AG10803 (cell line): ENCODE measurements around the gene MLST8.

Source experiments
- DNase-seq: peaks from one replicate; pipeline ENCODE4 v3.0.0; 2010; ENCODE audit warnings: low read depth
- H3K4me3 ChIP-seq: 2 replicates; pipeline ENCODE4 v1.5.1; 2011; ENCODE audit warnings: mild to moderate bottlenecking, low read length, control low read depth
- TF ChIP-seq, protein P1 (sequence below): conservative IDR thresholded peaks from 2 replicates; pipeline ENCODE4 v1.5.1; 2011; ENCODE audit warnings: mild to moderate bottlenecking, low read length, control low read depth, inconsistent platforms

The MLST8 gene

DNA sequence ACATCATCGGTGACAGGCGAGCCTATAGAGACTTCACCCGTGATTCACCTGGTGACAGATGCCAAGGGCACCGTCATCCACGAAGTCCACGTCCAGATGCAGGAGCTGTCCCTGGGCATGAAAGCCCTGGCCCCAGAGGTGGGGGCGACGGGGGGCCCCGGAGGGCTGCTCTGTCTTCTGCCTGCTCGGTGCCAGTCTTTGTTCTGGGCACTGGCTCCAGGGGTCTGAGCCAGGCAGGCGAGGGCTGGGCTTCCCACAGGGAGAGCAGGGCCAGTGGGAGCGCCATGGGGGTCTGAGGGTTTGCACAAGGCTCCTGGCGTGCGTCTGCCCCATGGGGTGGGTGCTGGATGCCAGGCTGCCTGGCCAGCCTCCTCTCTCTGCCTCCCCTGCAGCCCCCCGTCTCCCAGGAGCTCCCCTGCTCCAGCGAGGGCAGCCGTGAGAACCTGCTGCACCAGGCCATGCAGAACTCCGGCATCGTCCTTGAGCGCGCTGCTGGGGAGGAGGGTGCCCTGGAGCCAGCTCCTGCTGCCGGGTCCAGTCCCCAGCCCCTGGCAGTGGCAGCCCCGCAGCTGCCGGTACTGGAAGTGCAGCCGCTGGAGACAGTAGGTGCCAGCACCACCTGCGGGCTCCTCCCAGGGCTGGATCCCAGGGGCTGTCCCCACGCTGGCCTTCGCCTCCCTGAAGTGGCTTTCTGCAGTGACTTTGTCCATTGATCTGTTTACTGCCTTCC lies 28.0 kb downstream of the MLST8 start:
- no peak for DNase-seq
- TF ChIP-seq, protein P1, sequence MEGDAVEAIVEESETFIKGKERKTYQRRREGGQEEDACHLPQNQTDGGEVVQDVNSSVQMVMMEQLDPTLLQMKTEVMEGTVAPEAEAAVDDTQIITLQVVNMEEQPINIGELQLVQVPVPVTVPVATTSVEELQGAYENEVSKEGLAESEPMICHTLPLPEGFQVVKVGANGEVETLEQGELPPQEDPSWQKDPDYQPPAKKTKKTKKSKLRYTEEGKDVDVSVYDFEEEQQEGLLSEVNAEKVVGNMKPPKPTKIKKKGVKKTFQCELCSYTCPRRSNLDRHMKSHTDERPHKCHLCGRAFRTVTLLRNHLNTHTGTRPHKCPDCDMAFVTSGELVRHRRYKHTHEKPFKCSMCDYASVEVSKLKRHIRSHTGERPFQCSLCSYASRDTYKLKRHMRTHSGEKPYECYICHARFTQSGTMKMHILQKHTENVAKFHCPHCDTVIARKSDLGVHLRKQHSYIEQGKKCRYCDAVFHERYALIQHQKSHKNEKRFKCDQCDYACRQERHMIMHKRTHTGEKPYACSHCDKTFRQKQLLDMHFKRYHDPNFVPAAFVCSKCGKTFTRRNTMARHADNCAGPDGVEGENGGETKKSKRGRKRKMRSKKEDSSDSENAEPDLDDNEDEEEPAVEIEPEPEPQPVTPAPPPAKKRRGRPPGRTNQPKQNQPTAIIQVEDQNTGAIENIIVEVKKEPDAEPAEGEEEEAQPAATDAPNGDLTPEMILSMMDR, result no peak
- H3K4me3 ChIP-seq, result no peak overlapping the region

DNA sequence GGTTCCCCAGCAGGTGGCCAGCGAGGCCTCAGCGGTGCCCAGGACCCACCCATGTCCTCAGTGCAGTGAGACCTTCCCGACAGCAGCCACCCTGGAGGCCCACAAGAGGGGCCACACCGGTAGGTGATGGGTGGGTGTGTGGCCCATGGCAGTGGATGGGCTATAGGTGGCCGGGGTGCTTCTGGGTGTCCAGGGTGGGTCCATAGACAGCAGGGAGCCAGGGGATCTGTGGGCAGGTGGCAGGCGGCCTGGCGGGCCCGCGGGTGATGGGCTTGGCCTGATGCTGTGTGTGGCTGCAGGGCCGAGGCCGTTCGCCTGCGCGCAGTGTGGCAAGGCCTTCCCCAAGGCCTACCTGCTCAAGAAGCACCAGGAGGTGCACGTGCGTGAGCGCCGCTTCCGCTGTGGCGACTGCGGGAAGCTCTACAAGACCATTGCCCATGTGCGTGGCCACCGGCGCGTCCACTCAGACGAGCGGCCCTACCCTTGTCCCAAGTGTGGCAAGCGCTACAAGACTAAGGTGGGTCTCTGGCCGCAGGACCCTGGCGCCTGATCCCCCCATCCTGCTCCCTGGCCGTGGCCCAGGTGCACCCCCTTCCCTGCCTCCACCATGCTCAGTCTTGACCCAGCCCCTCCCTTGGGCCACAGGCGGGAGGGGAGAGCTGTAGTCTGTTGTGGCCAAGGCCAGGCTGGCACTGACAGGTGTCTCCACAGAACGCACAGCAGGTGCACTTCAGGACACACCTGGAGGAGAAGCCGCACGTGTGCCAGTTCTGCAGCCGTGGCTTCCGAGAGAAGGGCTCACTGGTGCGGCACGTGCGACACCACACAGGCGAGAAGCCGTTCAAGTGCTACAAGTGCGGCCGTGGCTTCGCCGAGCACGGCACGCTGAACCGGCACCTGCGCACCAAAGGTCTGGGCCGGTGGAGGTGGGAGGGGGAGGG lies 28.9 kb downstream of the MLST8 start:
- no peak overlapping the region for H3K4me3 ChIP-seq
- no peak for DNase-seq
- TF ChIP-seq, protein P1, result no peak

DNA sequence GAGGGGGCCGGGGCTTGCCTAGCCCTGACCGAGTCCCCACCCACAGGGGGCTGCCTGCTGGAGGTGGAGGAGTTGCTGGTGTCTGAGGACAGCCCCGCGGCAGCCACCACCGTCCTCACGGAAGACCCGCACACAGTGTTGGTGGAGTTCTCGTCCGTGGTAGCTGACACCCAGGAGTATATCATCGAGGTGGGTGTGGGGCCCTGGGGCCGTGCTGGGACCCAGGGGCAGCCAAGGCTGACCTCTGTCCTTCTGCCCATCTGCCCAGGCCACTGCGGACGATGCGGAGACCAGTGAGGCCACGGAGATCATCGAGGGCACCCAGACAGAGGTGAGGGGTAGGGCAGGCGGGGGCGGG lies 29.5 kb downstream of the MLST8 start:
- H3K4me3 ChIP-seq, result no peak overlapping the region
- TF ChIP-seq, protein P1, result no peak
- no peak for DNase-seq

DNA sequence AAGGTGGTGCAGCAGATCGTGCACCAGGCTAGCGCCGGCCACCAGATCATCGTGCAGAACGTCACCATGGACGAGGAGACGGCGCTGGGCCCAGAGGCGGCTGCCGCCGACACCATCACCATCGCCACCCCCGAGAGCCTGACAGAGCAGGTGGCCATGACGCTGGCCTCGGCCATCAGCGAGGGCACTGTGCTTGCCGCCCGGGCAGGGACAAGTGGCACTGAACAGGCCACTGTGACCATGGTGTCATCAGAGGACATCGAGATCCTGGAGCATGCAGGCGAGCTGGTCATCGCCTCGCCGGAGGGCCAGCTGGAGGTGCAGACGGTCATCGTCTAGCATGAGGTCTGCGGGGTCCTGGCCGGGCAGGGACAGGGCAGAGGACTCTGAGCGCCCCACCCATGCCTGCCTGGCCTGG lies 30.0 kb downstream of the MLST8 start:
- H3K4me3 ChIP-seq, result no peak overlapping the region
- TF ChIP-seq, protein P1, result no peak
- DNase-seq, result no peak

DNA sequence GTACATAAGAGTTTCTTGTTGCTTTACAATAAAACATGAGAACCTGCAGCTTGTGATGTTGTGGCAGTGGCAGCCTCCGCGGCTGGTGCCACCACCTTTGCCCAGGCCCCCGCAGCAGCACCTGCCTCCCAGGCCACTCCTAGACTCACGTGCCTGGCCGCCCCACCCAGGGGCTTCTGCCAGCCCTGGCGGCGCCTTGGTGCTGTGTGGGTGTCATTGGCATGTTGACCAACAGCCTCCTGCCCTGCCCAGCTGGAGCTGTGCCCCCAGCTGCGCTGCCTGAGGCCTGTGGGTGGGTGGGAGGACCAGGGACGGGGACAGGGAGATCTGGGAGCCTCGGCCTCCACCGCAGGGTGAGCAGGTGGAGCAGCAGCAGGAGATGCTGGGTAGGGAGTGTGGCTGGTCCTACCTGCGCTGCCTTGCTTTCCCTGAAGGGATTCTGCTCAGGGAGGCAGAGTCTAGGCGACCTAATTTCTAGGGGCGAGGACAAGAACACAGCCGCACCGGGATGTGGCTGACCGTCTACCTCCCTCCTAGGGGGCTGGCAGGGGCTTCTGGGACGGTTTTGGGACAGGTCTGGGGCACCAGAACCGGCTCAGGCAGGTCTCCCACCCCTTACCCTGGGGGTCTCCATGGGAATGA lies 30.6 kb downstream of the MLST8 start:
- H3K4me3 ChIP-seq, result no peak overlapping the region
- no peak for DNase-seq
- TF ChIP-seq, protein P1, result no peak

DNA sequence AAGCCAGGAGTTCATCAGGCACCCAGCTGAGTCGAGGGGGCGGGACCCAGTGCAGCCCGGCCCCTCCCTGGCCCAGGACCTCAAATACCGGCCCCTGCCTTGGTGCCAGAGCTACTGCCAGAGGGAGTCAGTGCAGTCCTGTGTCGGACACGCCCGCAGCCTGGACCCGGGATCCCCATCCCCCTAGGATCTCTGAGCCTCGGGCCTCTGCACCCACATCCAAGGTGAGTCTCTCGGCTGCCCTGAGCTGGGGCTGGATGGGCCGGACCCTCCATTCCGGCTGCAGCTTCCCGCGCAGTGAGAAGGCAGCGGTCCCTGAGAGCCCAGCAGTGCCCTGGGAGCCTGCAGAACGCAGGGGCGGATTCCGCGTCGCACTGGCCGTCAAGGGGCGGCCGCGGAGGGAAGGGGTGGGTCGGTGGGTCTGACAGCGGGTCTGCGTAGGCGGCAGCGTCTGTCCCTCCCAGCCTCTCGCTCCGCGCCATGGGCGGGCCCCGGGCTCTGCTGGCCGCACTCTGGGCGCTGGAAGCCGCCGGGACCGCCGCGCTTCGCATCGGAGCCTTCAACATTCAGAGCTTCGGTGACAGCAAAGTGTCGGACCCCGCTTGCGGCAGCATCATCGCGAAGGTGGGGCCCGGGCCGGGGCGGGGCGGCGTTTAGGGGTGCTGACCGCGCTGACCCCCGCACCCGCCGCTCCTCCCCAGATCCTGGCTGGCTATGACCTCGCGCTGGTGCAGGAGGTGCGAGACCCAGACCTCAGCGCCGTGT lies 31.3 kb downstream of the MLST8 start, which contains the start of gene DNASE1L2:
Gene DNASE1L2 (plus strand): TSS at position 108 of the 765 bp plus-strand sequence. CDS start 373 bp downstream, at position 481.
- TF ChIP-seq, protein P1, result no peak
- DNase-seq, result no peak
- peak within 1 kb of the TSS; percentile 27 for H3K4me3 ChIP-seq
